Endothelial cell of umbilical vein (primary cell): ENCODE measurements around the gene AS3MT. TPM values are rescaled to one million over a fixed set of nuclear protein-coding genes. Genes with fewer than 3 reads are reported as not detected.

Experiments used
- BruUV-seq: library from RNA; stranded (reverse); fragments of 400-500 nt; replicated peaks from 2 replicates; lab custom pipeline; 2021; lab: Mats Ljungman, UMichigan
- CTCF ChIA-PET: fragments of 300-600, 350-600 bp; sonication (Branson Sonifier 250); formaldehyde crosslinking; loops from one replicate; lab custom pipeline; 2021; ENCODE audit warnings: antibody characterized with exemption, inconsistent platforms; lab: Charles Lee
- POLR2A ChIA-PET: fragments of 300-600, 350-600 bp; sonication (Branson Sonifier 250); formaldehyde crosslinking; loops from one replicate; lab custom pipeline; 2021; ENCODE audit warnings: antibody characterized with exemption, inconsistent platforms; lab: Charles Lee
- DNase-seq: peaks from one replicate; pipeline ENCODE4 v3.0.0-alpha.2; 2011; ENCODE audit warnings: low read depth, low spot score
- FAIRE-seq: peaks from 2 replicates; lab custom pipeline; 2011; peaks lifted over from hg19 to GRCh38; lab: Jason Lieb, UNC
- H2AFZ ChIP-seq: 2 replicates; pipeline ENCODE4 v1.6.0; 2012; ENCODE audit warnings: low read depth, low read length, control low read depth, inconsistent platforms
- H3K27ac ChIP-seq: 2 replicates; pipeline ENCODE4 v1.5.1; 2011; ENCODE audit warnings: low read depth, mild to moderate bottlenecking, control low read depth, low read length, moderate library complexity; ENCODE audit not compliant: insufficient read depth
- H3K27me3 ChIP-seq, 2 experiments: 2 replicates each; pipeline versions ENCODE4 v1.6.0 to v1.6.1; 2011; ENCODE audit warnings: low read length in 2 of 2, mixed read lengths in 1 of 2; ENCODE audit not compliant: control insufficient read depth in 2 of 2, insufficient read depth in 2 of 2
- H3K36me3 ChIP-seq, 2 experiments: 2 replicates in 1 of 2; 3 replicates in 1 of 2; pipeline ENCODE4 v1.5.1; 2011; ENCODE audit warnings: low read length in 2 of 2, mild to moderate bottlenecking in 1 of 2, moderate library complexity in 1 of 2; ENCODE audit not compliant: control insufficient read depth in 2 of 2, insufficient read depth in 2 of 2; ENCODE audit errors: extremely low read depth in 1 of 2
- H3K4me1 ChIP-seq: 3 replicates; pipeline ENCODE4 v1.5.1; 2011; ENCODE audit warnings: mild to moderate bottlenecking, low read length; ENCODE audit not compliant: control insufficient read depth, insufficient read depth; ENCODE audit errors: extremely low read depth
- H3K4me2 ChIP-seq: 2 replicates; pipeline ENCODE4 v1.6.1; 2011; ENCODE audit warnings: low read length, control low read depth, mixed read lengths; ENCODE audit not compliant: insufficient read depth
- H3K4me3 ChIP-seq, 3 experiments: fragments of 200-600 bp in 1 of 3; sonication (generic), shearing (Covaris generic) in 1 of 3; replicated peaks in 1 of 3; 2 replicates each; pipeline ENCODE4 v1.5.1; 2011 to 2016; ENCODE audit warnings: control low read depth in 3 of 3, low read length in 3 of 3, mild to moderate bottlenecking in 2 of 3, inconsistent platforms in 1 of 3, low read depth in 1 of 3, moderate library complexity in 1 of 3; ENCODE audit not compliant: insufficient read depth in 1 of 3
- H3K79me2 ChIP-seq: 2 replicates; pipeline ENCODE4 v1.6.0; 2012; ENCODE audit warnings: low read length, inconsistent platforms; ENCODE audit not compliant: control insufficient read depth, insufficient read depth
- H3K9ac ChIP-seq: replicated peaks from 2 replicates; pipeline ENCODE3; 2011; ENCODE audit warnings: low read length, control low read depth; ENCODE audit not compliant: insufficient read depth; ENCODE audit errors: extremely low read depth
- H3K9me1 ChIP-seq: replicated peaks from 3 replicates; pipeline ENCODE4 v1.6.0; 2011; ENCODE audit warnings: mild to moderate bottlenecking, low read length; ENCODE audit not compliant: control insufficient read depth, insufficient read depth; ENCODE audit errors: extremely low read depth
- H3K9me3 ChIP-seq: replicated peaks from 2 replicates; pipeline ENCODE4 v1.5.1; 2012; ENCODE audit warnings: low read length, inconsistent platforms; ENCODE audit not compliant: control insufficient read depth, insufficient read depth
- H4K20me1 ChIP-seq: replicated peaks from 2 replicates; pipeline ENCODE3; 2011; ENCODE audit warnings: mild to moderate bottlenecking, low read length; ENCODE audit not compliant: control insufficient read depth, insufficient read depth; ENCODE audit errors: extremely low read depth
- EZH2 ChIP-seq: IDR thresholded peaks from 2 replicates; pipeline ENCODE4 v1.6.1; 2012; ENCODE audit warnings: borderline replicate concordance, low read depth, mild to moderate bottlenecking, moderate library complexity, low read length, inconsistent platforms; ENCODE audit not compliant: severe bottlenecking
- FOS ChIP-seq: IDR thresholded peaks from 2 replicates; pipeline ENCODE4 v1.6.1; 2011; ENCODE audit warnings: mild to moderate bottlenecking, low read length, moderate library complexity, borderline replicate concordance; ENCODE audit not compliant: insufficient read depth
- GATA2 ChIP-seq: IDR thresholded peaks from 2 replicates; pipeline ENCODE4 v1.7.0; 2011; ENCODE audit warnings: low read depth, mild to moderate bottlenecking, moderate library complexity, mixed read lengths, low read length; ENCODE audit not compliant: insufficient read length, insufficient read depth
- JUN ChIP-seq: IDR thresholded peaks from 2 replicates; pipeline ENCODE4 v1.6.1; 2011; ENCODE audit warnings: borderline replicate concordance, low read depth; ENCODE audit not compliant: insufficient read length, insufficient read depth
- MYC ChIP-seq: IDR thresholded peaks from one replicate; pipeline ENCODE4 v1.6.1; 2011; ENCODE audit warnings: mild to moderate bottlenecking, low read depth, low read length
- POLR2A ChIP-seq: IDR thresholded peaks from 2 replicates; pipeline ENCODE4 v1.6.1; 2012; ENCODE audit warnings: low read depth, mild to moderate bottlenecking, control low read depth, low read length
- POLR2AphosphoS5 ChIP-seq: IDR thresholded peaks from 2 replicates; pipeline ENCODE4 v1.6.1; 2012; ENCODE audit warnings: low read depth, mild to moderate bottlenecking, control low read depth, low read length, moderate library complexity; ENCODE audit not compliant: insufficient read depth
- dilution Hi-C: fragments of 300-500 bp; cut with MboI; formaldehyde crosslinking; loops from one replicate; pipeline ENCODE4 v1.15.0; 2019; ENCODE audit warnings: low sequenced_read_pairs; ENCODE audit not compliant: extremely low pct_ligation_motif_present
- intact Hi-C: fragments of 100-400 bp; cut with micrococcal nuclease; formaldehyde crosslinking; loops from one replicate; pipeline ENCODE4 v1.10.0; 2022
- polyA plus RNA-seq, 4 experiments: library from polyadenylated mRNA; depleted of rRNA in 3 of 4; stranded (reverse) in 3 of 4; unstranded in 1 of 4; fragments of >200 nt; gene quantifications; 2 replicates each; pipeline versions ENCODE4 v1.2.1 to v1.2.3, GENCODE V29; 2011 to 2012; ENCODE audit warnings: missing spikeins in 1 of 4
- total RNA-seq: library from RNA; stranded (reverse); gene quantifications from 2 replicates; pipeline ENCODE4 v1.2.3, GENCODE V29; 2021
- TF ChIP-seq, protein P1 (sequence below): IDR thresholded peaks from 2 replicates; pipeline ENCODE4 v1.6.1; 2011; ENCODE audit not compliant: insufficient read depth, insufficient read length
- TF ChIP-seq, protein P2 (sequence below), 2 donors: IDR thresholded peaks; 1 replicate in 1 of 2; 2 replicates in 1 of 2; pipeline ENCODE4 v1.5.1; 2011; ENCODE audit warnings: low read length in 2 of 2, mild to moderate bottlenecking in 2 of 2, moderate library complexity in 2 of 2, control low read depth in 1 of 2, inconsistent platforms in 1 of 2, low read depth in 1 of 2; ENCODE audit not compliant: insufficient read depth in 1 of 2; ENCODE audit errors: extremely low read depth in 1 of 2

Gene AS3MT
- total and polyA plus RNA-seq, 2 donors (not counting 3 experiments of a cell fraction or from before 2014, with no cell fraction given) = 1.0 TPM; not detected in 1

DNA sequence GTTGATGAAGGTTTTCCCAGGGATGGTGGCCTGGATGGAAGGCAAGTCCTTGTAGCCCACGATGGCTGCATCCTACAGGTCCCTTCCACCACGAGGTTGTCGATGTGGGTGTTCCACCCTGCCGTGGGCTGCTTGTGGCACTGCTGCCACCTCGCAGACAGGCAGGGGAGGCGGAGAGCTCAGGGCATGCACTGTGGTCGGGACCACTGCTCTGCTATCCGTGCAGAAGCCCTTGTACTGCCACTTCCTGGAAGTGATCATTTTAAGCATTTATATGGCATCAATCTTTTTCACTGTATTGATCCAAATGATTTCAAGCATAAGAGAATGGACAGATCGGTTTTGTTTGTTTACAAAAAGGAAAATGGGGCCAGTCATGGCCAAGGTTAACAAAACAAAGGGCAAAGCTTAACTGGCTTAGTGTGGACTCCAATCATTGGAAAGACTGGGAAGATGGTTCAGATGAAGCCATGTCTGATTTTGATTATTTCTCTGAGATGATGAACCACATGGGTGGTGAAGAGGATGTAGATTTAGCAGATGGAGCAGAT, 23.8 kb upstream of the AS3MT start:
- H3K9me3 ChIP-seq = no peaks in the 10 kb centered on the region
- ChIA-PET CTCF (interaction anchor here (1.1 to 3.0 kb wide), 3 partner anchors 9 to 94 kb away, joined by 3 to 14 read pairs (median 9); partner anchors contain the start of gene CYP17A1), POLR2A (interaction anchor here (0.6 kb wide), 1 partner anchor 142 kb away, joined by 5 read pairs; no protein-coding TSS in a partner anchor)
- H3K4me3 ChIP-seq = no peak overlapping the region
- DNase-seq (no peak), FAIRE-seq (no peak)
- H3K36me3 ChIP-seq = no peaks in the 10 kb centered on the region
- H3K27ac ChIP-seq = no peak overlapping the region
- H3K27me3 ChIP-seq = peaks cover 0 to 6% of the 10 kb centered on the region in 2 experiments
- TF ChIP-seq GATA2 (no peak), MYC (no peak), FOS (no peak), POLR2A (no peak), POLR2AphosphoS5 (no peak)
- no peaks in the 10 kb centered on the region for H4K20me1 ChIP-seq
- no TSS peak for BruUV-seq
- H2AFZ ChIP-seq = no peak overlapping the region
- H3K79me2 ChIP-seq = no peaks in the 10 kb centered on the region
- no peak overlapping the region for H3K4me2 ChIP-seq
- intact Hi-C loops (no loop called here), dilution Hi-C loops (no loop called here)
- no peaks in the 10 kb centered on the region for H3K9me1 ChIP-seq
- H3K9ac ChIP-seq = no peak overlapping the region
- no peaks in the 10 kb centered on the region for H3K4me1 ChIP-seq

- ChIA-PET POLR2A (no interaction called here), CTCF (interaction anchor here (0.9 to 2.3 kb wide), 4 partner anchors 12 to 137 kb away, joined by 3 to 7 read pairs (median 4); no protein-coding TSS in a partner anchor)
- Histone ChIP-seq H3K79me2 (no peaks in the 10 kb centered on the region), H2AFZ (no peak overlapping the region), H3K36me3 (no peaks in the 10 kb centered on the region), H3K9me1 (no peaks in the 10 kb centered on the region), H3K27ac (no peak overlapping the region), H3K27me3 (peaks cover 0 to 3% of the 10 kb centered on the region in 2 experiments), H3K4me1 (no peaks in the 10 kb centered on the region), H3K4me3 (no peak overlapping the region), H3K9ac (no peak overlapping the region), H3K9me3 (no peaks in the 10 kb centered on the region), H4K20me1 (no peaks in the 10 kb centered on the region), H3K4me2 (no peak overlapping the region)
- dilution Hi-C loops = no loop called here
- TF ChIP-seq EZH2 (no peak), POLR2A (no peak), FOS (no peak), GATA2 (no peak), MYC (no peak), JUN (no peak), POLR2AphosphoS5 (no peak)
- TF ChIP-seq, protein P1, sequence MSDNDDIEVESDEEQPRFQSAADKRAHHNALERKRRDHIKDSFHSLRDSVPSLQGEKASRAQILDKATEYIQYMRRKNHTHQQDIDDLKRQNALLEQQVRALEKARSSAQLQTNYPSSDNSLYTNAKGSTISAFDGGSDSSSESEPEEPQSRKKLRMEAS = no peak
- TF ChIP-seq, protein P2, sequence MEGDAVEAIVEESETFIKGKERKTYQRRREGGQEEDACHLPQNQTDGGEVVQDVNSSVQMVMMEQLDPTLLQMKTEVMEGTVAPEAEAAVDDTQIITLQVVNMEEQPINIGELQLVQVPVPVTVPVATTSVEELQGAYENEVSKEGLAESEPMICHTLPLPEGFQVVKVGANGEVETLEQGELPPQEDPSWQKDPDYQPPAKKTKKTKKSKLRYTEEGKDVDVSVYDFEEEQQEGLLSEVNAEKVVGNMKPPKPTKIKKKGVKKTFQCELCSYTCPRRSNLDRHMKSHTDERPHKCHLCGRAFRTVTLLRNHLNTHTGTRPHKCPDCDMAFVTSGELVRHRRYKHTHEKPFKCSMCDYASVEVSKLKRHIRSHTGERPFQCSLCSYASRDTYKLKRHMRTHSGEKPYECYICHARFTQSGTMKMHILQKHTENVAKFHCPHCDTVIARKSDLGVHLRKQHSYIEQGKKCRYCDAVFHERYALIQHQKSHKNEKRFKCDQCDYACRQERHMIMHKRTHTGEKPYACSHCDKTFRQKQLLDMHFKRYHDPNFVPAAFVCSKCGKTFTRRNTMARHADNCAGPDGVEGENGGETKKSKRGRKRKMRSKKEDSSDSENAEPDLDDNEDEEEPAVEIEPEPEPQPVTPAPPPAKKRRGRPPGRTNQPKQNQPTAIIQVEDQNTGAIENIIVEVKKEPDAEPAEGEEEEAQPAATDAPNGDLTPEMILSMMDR (IDR thresholded peaks at IDR 0.05; ENCODE audit: extremely low read depth in 1 of 2, insufficient read depth in 1 of 2, low read depth in 1 of 2, low read length in 2 of 2) = no peak
- BruUV-seq = no TSS peak
- FAIRE-seq = no peak
- DNase-seq = no peak
- intact Hi-C loops = no loop called here
Observed at GRCh38 chr10:102850025-102850518, 19.2 kb upstream of the AS3MT start.
